Dermis microvascular lymphatic vessel endothelial cell (primary cell): ENCODE measurements around the gene PBX2. TPM values are rescaled to one million over a fixed set of nuclear protein-coding genes. Genes with fewer than 3 reads are reported as not detected.
"Not testable (repeated sequence)": the region's sequence is repeated elsewhere in the genome, so short reads cannot be mapped to it uniquely, and the experiment has no call there.

ENCODE experiments used
- DNase-seq, 2 donors: peaks; one replicate each; pipeline versions ENCODE4 v3.0.0 to v3.0.0-alpha.2; 2010; ENCODE audit warnings: low read depth in 2 of 2
- total RNA-seq: library from RNA; depleted of rRNA; stranded (reverse); fragments of >200 nt; gene quantifications from 2 replicates; pipeline ENCODE4 v1.2.1, GENCODE V29; 2014

Gene PBX2
- total RNA-seq, 1 donor from 2014 or later = 37.2 TPM

DNA sequence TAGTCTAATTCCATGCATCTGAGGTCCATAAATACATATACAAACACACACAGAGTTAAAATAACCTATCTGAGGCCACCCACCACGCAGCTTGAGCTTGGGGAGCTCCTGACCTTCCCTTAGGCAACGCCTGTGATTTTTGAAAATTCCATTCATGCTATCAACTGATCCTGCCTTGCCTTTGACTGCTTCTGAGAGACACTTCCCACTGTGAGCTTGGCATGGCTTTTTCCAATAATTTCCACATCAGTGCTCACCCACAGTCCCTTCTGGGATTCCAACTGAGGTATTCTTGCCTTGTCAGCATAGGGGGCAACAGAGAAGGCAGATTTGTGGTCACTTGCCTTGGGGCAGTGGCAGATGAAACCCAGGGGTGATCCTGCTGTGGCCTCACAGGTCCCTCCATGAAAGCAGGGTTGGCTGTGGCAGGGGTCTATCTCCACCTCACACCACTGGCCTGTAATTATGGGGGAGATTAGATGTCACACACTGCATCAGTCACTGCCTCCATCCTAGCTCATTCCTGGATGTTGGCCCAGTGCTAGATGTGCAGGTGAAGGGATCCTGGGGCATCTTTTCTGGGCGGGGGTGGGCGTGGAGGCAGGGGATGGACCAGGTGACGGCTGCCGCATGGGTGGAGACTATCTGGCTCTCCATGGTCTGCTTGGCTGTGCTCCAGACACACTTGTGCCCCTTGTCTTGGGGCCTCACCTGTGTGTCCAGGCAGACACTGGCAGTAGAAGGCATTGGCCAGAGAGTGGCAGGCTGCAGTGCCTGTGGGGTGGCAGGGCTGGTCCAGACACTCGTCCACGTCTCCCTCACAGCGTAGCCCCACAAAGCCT, 13.6 kb upstream of the PBX2 start:
- no peak for DNase-seq

DNA sequence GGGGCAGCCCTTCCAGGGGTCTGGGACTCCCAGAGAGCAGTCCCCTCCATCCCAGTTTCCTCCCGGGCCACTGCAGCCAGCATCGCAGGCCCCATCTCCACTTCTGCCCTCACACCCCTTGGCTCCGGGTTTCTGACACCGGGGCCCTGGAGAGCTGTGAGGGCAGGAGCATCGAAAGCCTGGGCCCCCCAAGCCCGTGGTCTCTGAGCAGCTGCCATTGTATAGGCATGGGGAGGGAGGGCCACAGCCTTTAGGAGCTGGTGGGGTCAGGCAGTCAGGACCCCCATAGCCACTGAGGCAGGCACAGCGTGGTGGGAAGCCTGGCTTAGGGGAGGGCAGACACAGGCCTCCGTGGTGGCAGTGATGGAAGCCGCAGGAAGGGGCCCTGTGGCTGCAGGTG, 12.2 kb upstream of the PBX2 start:
- no peak for DNase-seq

DNA sequence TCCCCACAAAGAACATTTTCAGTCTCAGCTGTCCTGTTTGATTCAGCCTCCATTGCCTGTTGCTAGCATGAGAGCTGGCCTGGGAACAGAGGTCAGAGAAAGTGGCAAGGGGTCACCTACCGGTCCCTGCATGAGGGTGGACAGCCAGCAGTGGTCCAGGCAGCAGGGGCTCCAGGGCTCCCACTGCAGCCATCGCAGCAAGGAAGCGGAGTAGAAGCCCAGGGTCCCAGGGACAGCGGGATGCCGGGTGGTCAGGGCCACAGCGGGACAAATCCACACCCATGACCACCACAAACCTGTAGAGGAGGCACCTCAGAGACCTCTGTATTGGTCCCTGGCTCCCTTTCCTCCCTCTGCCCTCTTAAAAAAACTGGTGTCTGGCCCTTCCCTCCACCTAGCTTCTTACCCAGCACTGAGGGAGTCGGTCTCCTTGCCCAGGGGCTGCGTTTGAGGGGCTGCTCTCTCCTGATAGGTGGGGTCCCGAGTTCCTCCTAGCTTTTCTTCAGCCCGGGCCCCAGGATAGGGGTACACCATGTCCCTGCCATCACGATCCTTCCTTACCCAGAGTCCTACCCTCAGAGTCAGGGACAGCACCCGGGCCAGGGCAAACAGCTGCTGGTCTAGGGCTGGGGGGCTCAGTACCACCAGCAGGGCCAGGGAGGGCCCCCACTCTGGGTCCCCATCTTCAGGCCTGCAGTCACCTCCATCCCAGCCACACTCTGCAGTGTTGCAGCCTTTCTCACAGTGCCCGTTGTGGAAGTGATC, 10.9 kb upstream of the PBX2 start:
- DNase-seq = no peak

DNA sequence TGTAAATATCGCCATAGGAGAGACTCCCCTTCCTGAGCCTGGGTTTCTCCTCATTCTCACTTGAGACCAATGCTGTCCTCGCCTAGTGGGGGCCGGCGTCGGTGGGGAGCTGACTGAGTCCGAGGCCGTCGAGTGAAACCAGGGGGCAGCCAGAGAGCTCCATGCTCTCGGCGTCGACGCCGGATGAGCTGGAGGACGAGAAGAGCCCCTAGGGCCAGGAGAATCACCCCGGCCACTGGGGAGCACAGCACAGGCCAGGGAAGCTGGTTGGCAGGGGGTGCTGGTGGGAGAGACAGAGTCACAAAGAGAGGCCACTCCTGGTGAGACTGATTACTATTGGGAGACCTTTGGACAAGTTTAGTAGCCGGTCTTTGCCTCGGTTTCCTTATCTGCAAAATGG, 8.9 kb upstream of the PBX2 start:
- DNase-seq = no peak

DNA sequence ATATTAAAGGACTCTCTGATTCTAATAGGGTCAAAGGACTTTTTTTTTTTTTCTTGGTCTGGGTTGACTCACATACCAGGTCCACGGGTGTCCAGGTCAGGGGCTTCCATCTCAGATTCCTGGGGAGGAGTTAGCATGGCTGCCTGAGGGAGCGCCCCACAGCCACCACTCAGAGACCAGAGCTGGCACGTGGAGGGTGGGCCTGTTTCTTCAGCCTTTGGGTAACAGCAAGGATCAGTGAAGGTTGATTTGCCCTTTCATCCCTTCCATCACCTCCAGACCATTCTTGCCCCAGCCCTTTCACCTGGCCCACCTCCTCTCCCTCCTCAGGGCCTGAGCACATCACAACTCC, 8.3 kb upstream of the PBX2 start:
- no peak for DNase-seq

DNA sequence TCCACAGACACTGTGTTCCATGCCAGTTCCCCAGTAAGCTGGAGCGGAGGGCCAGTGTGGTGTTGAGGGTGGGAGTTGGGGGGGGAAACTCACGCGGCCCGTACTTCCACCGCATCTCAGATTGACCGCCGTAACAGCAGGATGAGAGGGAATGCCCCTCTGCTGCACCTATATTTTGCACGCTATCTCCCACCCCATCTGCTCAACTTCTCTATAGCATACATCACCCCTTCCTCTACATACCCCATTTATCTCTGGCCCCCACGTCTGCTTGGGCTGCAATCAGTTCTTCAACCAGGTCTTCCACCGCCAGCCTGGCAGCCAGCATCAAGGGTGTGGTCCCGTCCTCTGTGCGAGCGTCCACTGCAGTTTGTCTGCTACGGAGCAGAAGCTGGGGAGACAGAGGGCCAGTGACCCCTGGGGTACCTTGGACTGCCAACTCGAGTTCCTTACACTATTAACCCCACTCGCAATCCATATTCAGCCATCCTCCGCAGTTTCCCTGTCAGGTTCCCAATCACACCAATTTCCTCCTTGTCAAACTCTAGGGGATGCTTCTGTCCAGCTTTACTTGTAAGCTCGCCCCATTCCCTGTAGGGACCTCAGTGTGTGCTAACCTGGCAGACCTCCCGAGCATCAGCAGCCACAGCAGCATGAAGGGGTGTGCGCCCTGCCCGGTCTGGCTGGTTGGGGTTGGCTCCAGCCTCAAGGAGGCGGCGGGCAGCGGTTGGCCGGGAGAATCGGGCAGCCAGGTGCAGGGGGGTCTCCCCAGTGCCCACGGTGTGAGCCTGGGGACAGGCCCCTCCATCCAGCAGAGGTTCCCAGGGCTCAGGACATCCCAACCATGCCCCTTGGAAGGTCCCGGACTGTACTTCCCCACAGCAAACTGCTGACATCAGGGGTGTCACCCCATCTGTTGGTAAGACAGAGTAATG, 6.9 kb upstream of the PBX2 start:
- peak in 1 of 2 donors; percentile 81 for DNase-seq

DNA sequence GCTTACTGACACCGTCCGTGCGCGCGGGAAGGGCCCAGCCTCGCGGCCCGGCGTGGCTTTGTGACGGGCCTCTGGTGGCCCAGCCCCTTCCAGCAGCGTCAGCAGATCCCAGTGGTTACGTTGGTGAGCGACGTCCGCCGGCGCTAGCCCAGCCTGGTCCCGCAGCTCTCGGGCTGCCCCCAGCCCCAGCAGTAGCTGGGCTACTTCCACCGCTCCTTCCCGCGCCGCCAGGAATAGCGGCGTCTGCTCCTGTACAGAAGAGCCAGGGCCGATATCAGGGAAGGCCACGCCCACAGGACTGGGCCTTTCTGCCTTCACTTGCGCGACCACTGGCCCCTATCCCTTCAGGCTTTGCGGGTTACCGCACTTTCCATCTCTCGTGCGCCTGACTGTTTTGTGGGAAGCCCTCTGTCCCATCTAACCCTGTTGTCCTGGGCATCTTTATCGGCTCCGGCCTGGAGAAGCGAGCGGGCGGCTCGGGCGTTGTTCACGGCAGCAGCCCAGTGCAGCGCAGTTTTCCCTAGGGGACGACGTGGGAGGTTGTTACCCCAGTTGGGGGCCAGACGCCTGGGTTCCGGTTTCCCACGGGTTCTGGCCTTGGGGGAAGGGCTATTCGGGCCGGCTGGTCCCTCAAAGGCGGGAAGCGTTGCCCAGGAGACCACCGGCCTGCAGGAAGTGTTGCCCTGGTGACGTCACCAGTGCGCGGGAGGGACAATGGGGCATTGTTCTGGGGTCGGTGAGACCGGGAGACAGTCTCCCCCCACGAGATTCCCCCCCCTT, 6.1 kb upstream of the PBX2 start:
- peak; percentile 99 to 100 for DNase-seq

DNA sequence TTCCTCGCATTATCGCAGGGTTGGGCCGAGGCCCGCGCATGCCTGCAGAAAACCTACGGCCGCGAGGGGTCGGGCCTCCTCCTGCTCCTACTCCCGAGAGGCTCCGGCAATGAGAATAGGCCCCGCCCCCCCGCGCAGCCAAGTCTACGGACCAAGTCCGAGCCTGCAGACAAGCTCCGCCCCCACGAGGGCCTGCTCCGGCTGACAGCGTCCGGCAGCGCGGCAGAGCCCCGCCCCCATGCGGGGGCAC, 5.6 kb upstream of the PBX2 start:
- peak; percentile 98 to 100 for DNase-seq

DNA sequence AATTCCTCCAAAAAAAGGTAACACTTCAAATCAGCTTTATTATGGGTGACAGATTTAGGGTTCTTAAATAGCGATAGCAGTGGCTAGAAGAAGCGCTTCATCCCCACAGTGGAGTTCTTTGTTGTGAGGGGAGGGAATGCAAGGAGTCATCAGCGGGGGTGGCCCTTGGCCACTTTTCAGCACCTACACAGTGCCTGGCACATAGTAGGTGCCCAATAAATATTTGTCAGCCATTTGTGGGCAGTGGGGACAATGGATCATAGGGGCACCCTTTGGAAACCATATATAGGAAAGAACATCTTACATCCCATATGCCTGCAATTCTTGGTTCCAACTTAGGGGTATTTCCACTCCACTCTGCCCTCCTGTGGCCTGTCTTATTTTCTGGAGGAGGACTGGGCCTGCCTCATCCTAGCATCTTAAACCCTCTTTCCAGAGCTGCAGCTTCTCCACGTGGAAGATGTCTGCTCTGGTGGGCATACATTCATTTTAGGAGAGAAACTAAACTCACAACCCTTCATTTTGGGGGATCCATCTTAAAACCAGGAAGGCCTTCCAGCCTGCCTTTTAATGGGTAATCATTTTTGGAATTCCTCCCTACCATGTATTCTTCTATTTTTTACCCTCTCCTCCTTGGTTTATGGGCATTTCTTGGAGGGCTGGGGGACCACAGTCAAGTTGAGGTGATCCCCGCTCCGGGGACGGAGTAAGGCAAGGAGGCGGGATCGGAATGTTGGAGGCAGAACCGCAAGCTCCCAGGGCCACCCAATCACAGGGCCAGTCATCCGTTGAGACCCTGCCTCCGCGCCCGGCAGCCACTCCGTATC, 5.0 kb upstream of the PBX2 start:
- peak in 1 of 2 donors; percentile 71 for DNase-seq

DNA sequence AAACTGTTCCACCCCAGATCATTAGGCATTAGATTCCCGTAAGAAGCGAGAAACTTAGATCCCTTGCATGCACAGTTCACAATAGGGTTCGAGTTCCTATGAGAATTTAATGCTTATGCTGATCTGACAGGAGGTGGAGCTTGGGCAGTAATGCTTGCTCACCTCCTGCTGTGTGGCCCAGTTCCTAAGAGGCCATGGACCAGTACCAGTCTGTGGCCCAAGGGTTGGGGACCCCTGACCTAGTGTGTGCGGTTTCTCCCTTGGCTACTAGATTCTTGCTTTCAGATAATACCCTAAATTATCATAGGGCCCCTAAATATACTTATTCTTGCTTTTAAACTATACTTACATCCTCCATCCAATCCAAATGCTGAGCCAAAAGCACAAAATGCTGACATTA, 4.4 kb upstream of the PBX2 start:
- DNase-seq = no peak

DNA sequence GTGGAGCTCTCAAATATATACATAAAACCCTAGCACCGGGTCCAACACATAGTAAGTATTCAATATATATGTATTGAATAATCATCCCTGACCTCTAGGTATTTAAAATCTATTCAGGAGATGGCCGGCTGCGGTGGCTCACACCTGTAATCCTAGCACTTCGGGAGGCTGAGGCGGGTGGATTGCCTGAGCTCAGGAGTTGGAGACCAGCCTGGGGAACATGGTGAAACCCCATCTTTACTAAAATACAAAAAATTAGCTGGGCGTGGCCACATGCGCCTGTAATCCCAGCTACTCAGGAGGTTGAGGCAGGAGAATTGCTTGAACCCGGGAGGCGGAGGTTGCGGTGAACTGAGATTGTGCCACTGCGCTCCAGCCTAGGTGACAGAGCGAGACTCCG, 3.1 kb upstream of the PBX2 start:
- DNase-seq = not testable (repeated sequence)

DNA sequence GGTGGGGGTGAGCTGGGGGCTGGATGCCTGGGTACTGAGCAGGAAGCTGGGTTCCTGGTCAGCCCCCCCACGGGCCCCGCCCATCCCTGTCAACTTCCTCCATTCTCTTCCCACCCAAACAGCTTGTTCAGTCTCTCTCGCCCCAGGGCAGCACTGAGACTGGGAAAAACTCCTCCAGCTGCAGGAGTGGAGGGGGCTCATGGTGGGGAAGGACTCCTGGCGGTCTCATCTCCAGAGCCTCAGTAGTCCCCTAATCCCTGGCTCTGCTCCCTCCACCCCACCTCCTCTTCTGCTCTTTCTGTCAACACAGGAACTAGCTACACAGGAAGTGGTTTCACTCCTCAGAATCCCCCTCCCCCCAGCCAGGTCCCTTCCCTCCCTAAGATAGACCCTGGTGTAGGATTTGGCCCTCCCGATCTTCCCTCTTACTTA, 2.6 kb upstream of the PBX2 start, which contains the start of gene GPSM3:
GPSM3 (minus strand) TSS at position 36 of the 432 bp plus-strand sequence. CDS start 130 bp downstream, outside the sequence.
- DNase-seq = peak in 1 of 2 donors; percentile 71

DNA sequence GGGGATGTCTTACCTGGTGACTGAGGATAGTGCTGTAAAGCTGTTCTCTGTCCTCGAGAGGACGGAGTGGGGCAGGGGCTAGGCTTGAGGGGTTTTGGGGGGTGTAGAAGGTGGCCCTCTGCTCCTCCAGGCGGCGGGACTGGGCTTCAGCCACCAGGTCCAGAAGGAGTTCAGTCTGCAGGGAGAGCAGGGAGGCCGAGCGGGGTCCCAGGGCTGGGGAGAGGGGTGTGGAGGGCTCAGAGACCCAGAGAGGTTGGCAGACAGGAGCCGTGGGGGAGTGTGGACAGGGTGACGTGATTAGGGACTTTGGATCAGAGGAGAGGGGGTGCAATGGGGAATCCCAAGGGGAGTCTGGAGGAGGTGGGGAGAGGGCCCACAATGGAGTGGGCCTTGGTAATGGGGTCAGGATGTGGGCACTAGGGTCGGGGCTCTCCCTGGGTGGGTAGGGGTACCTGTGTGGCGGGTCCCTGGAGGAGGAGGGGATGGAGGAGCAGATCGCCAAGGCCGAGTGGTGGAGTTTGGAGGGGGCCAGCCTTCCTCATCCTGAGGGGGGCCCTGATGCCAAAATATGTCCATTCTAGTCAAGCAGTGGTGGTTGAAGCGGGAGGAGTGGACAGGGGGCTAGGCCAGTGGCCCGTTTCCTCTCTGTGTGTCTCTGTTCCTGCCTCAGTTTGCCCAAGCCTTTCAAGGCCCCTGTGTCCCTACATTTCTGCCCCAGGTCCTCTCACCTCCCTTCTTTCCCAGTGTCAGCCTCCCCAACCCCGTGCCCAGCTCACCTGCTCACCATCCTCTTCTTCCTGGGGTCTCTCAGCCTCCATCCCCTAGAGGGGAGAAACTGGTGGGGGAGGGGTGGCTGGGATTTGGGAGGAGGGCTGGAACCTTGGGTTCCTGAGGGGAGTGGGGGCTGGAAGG, 1.9 kb upstream of the PBX2 start:
- DNase-seq = no peak

DNA sequence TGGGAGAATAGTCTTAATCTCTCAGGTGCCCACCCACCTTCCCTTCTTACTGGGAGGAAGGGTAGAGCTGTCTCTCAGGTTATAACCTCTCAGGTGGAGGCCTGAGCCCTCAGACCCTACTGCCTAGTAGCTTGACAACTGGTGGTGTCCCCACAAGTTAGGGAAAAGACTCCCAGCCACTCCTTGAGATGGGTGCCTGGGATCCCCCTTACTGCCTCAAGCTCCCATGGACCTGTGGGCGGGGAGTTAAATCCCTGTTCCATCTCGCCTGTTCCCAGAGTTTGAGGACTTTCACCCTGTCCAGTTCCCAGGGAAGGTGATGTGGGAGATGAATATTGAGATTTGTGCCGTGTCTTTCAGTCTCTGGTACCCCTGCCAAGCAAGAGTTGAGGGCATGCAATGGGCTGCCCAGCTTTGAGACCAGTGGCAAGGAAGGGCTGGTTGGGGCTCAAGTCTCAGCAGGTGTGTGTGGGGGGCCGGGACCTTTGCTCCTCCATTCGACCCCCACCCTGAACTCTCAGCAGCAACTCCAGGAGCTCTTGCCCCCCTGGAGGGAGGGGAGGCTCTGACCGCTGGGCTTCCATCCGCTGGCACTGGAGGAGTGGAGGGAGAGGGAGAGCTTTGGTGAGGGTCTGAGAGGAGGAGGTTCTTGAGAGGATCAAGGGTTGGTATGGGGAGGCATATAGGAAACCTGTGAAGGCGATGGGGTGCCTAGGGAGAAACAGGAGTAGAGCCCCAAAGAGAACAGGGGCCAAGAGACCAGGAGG, 1.1 kb upstream of the PBX2 start:
- no peak for DNase-seq

DNA sequence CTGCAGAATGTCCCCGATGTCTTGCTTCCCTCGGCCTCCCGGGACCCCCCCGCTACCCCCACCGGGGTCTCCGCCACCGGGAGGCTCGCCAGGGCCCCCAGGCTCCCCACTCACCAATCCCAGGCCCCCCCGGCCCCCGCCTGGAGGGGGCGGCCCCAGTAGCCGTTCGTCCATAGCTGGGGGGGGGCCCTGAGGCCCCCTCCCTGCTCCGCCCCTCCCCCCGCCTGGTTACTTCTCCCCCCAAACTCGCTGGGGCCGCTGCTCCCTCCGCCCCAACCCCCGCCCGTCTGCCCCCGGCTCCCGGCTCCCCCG, 304 bp downstream of the PBX2 start:
- no peak for DNase-seq

DNA sequence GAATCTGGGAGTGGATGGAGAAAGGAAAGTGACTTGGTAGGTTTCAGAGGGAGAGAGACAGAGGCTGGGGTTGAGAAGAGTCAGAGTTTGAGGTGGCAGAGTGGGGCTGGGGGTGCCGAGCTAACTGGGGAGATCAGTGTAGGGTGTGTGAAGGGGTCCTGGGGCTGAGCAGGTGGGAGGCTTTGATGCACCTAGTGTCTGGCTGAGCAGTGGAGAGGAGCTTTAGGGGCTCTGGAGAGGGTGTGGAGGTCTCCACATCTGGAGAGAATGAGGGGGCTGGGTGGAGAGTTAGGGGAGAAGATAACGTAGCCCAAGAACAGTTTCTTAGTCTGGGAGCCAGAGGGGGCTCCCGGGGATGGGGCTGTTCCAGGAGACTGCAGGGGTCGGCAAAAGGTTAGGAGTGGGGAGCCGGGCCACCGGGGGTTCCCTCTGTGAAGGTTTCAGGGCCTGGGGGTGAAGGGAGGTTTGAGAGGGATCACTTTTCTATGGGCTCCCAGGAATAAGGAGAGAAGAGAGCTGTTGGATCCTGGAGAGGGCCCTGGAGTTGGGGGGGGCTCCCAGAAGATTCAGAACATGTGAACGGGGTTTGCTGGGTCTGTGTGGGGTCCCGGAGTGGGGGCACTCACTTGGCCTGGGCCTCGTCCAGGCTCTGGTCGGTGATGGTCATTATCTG, 797 bp downstream of the PBX2 start:
- DNase-seq = no peak

DNA sequence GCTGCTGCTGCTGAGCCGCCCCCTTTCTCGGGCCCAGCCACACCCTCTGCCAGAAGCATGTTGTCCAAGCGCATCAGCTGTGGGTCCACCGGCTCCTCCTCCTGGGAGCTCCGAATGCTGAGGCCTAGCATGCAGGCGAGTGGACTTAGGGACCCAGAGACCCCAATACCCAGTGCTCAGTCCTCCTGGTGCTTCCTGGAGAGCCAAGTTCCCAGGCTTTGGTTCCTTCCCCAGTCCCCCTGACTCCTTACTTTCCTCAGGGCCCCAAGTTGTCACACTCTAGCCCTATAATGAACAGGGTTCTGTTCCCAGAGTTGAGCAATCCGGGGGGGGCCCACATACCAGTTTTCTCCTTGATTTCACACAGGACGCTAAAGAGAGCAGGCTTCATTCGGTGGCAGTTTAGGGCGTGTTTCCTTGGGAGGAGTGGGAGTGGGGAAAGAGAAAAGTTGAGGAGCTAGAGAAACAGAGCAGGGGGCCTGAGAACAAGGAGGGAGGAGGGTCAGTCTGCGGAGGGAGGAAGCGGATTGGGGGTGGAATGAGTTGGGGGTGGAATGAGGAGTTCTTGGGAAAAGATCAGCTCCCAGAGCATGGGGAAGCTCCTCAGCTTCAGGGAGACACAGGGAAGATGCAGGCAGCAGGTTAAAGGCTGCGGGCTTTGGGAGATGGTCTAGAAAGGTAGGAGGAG, 1.5 kb downstream of the PBX2 start:
- DNase-seq = no peak
